H9 (cell line): ENCODE data around the gene IRS2. TPM values are rescaled to one million over a fixed set of nuclear protein-coding genes. Genes with fewer than 3 reads are reported as not detected.

Source experiments
- DNase-seq: peaks from one replicate; pipeline ENCODE4 v3.0.0-alpha.2; 2017
- H2AFZ ChIP-seq: one replicate; pipeline ENCODE4 v1.6.1; 2013; ENCODE audit warnings: mild to moderate bottlenecking, low read length, control low read depth, moderate library complexity
- H2AK5ac ChIP-seq: 2 replicates; pipeline ENCODE4 v1.6.1; 2013; ENCODE audit warnings: low read length, control low read depth, mixed read lengths; ENCODE audit not compliant: insufficient read length
- H2BK120ac ChIP-seq: one replicate; pipeline ENCODE4 v1.6.1; 2013; ENCODE audit warnings: low read depth, mild to moderate bottlenecking, low read length, control low read depth, inconsistent platforms; ENCODE audit not compliant: poor library complexity, severe bottlenecking
- H2BK12ac ChIP-seq: 2 replicates; pipeline ENCODE4 v1.6.1; 2013; ENCODE audit warnings: low read length, control low read depth, mixed read lengths, low read depth; ENCODE audit not compliant: insufficient read length
- H2BK15ac ChIP-seq: 2 replicates; pipeline ENCODE4 v1.6.1; 2013; ENCODE audit warnings: low read depth, low read length, control low read depth
- H2BK20ac ChIP-seq: one replicate; pipeline ENCODE4 v1.6.1; 2013; ENCODE audit warnings: low read depth, mild to moderate bottlenecking, low read length, control low read depth, inconsistent platforms; ENCODE audit not compliant: poor library complexity, severe bottlenecking
- H2BK5ac ChIP-seq: 2 replicates; pipeline ENCODE4 v1.6.1; 2013; ENCODE audit warnings: low read length, control low read depth, mixed read lengths; ENCODE audit not compliant: insufficient read length
- H3K14ac ChIP-seq: 2 replicates; pipeline ENCODE4 v1.6.1; 2013; ENCODE audit warnings: low read length, control low read depth; ENCODE audit not compliant: insufficient read depth
- H3K18ac ChIP-seq: 2 replicates; pipeline ENCODE4 v1.6.1; 2013; ENCODE audit warnings: low read depth, mild to moderate bottlenecking, mixed read lengths, low read length, control low read depth; ENCODE audit not compliant: insufficient read length
- H3K23ac ChIP-seq: 2 replicates; pipeline ENCODE4 v1.6.1; 2013; ENCODE audit warnings: low read length, control low read depth, mixed read lengths, low read depth; ENCODE audit not compliant: insufficient read length
- H3K23me2 ChIP-seq: 2 replicates; pipeline ENCODE4 v1.6.1; 2013; ENCODE audit warnings: low read depth, mild to moderate bottlenecking, mixed read lengths, low read length, control low read depth; ENCODE audit not compliant: insufficient read length, poor library complexity, severe bottlenecking
- H3K27ac ChIP-seq: 2 replicates; pipeline ENCODE4 v1.5.1; 2013; ENCODE audit warnings: low read length, control low read depth, mixed read lengths, low read depth; ENCODE audit not compliant: insufficient read length
- H3K27me3 ChIP-seq: 2 replicates; pipeline ENCODE4 v1.6.1; 2013; ENCODE audit warnings: low read length, control low read depth, inconsistent platforms; ENCODE audit not compliant: insufficient read depth
- H3K4ac ChIP-seq: 2 replicates; pipeline ENCODE4 v1.6.1; 2013; ENCODE audit warnings: low read depth, mild to moderate bottlenecking, control low read depth, inconsistent platforms, low read length, moderate library complexity
- H3K4me1 ChIP-seq: 2 replicates; pipeline ENCODE4 v1.6.1; 2013; ENCODE audit warnings: low read length, control low read depth, inconsistent platforms; ENCODE audit not compliant: insufficient read depth
- H3K4me2 ChIP-seq: 2 replicates; pipeline ENCODE4 v1.6.1; 2013; ENCODE audit warnings: low read length, control low read depth, mixed read lengths; ENCODE audit not compliant: insufficient read length, insufficient read depth
- H3K56ac ChIP-seq: 2 replicates; pipeline ENCODE4 v1.6.1; 2013; ENCODE audit warnings: low read depth, mild to moderate bottlenecking, mixed read lengths, low read length, control low read depth; ENCODE audit not compliant: insufficient read length
- H3K79me1 ChIP-seq: 2 replicates; pipeline ENCODE4 v1.6.1; 2013; ENCODE audit warnings: low read depth, mild to moderate bottlenecking, moderate library complexity, low read length, control low read depth, inconsistent platforms; ENCODE audit not compliant: insufficient read depth, poor library complexity, severe bottlenecking
- H3K79me2 ChIP-seq: 2 replicates; pipeline ENCODE4 v1.6.1; 2013; ENCODE audit warnings: low read length, control low read depth, inconsistent platforms; ENCODE audit not compliant: insufficient read depth
- H3K9ac ChIP-seq: 2 replicates; pipeline ENCODE4 v1.6.1; 2013; ENCODE audit warnings: low read length, control low read depth, mixed read lengths; ENCODE audit not compliant: insufficient read length; ENCODE audit errors: extremely low read depth
- H3K9me3 ChIP-seq: one replicate; pipeline ENCODE4 v1.6.1; 2013; ENCODE audit warnings: low read depth, low read length, inconsistent platforms; ENCODE audit not compliant: control insufficient read depth
- H3T11ph ChIP-seq: one replicate; pipeline ENCODE4 v1.6.1; 2013; ENCODE audit warnings: mild to moderate bottlenecking, low read length, control low read depth, inconsistent platforms
- H4K20me1 ChIP-seq: one replicate; pipeline ENCODE4 v1.6.1; 2013; ENCODE audit not compliant: control insufficient read depth, insufficient read length, insufficient read depth
- H4K5ac ChIP-seq: 2 replicates; pipeline ENCODE4 v1.6.1; 2013; ENCODE audit warnings: low read depth, mild to moderate bottlenecking, mixed read lengths, low read length, control low read depth; ENCODE audit not compliant: insufficient read length
- H4K8ac ChIP-seq: replicated peaks from 2 replicates; pipeline ENCODE4 v1.6.1; 2013; ENCODE audit warnings: low read length, control low read depth, mixed read lengths, low read depth; ENCODE audit not compliant: insufficient read length
- H4K91ac ChIP-seq: 2 replicates; pipeline ENCODE4 v1.6.1; 2013; ENCODE audit warnings: low read depth, mild to moderate bottlenecking, moderate library complexity, mixed read lengths, low read length, control low read depth; ENCODE audit not compliant: insufficient read length
- H3K27ac Mint-ChIP-seq, 3 experiments: 2 replicates in 2 of 3; 3 replicates in 1 of 3; pipeline ENCODE4 v1.8.0; 2020 to 2021; ENCODE audit warnings: mixed read lengths in 3 of 3, mild to moderate bottlenecking in 1 of 3, moderate library complexity in 1 of 3
- H3K27me3 Mint-ChIP-seq: 2 replicates; pipeline ENCODE4 v1.8.0; 2021; ENCODE audit warnings: low read depth, mild to moderate bottlenecking, moderate library complexity, mixed read lengths
- H3K36me3 Mint-ChIP-seq, 3 experiments: 2 replicates in 2 of 3; 3 replicates in 1 of 3; pipeline ENCODE4 v1.8.0; 2020 to 2021; ENCODE audit warnings: low read depth in 3 of 3, mixed read lengths in 3 of 3; ENCODE audit not compliant: insufficient read depth in 1 of 3
- H3K4me1 Mint-ChIP-seq, 2 experiments: 2 replicates each; pipeline ENCODE4 v1.8.0; 2020; ENCODE audit warnings: mixed read lengths in 2 of 2
- H3K4me3 Mint-ChIP-seq, 2 experiments: 2 replicates in 1 of 2; 3 replicates in 1 of 2; pipeline ENCODE4 v1.8.0; 2020 to 2021; ENCODE audit warnings: mild to moderate bottlenecking in 2 of 2, mixed read lengths in 2 of 2, moderate library complexity in 1 of 2
- H3K9me3 Mint-ChIP-seq, 2 experiments: 2 replicates in 1 of 2; 3 replicates in 1 of 2; pipeline ENCODE4 v1.8.0; 2020; ENCODE audit warnings: mild to moderate bottlenecking in 2 of 2, mixed read lengths in 2 of 2, moderate library complexity in 1 of 2
- WGBS: extraction: QIAGEN DNeasy Blood & Tissue Kit; methylation state at CpG from one replicate; pipeline ENCODE4 v1.1.7; 2013; ENCODE audit warnings: missing lambda C conversion rate, low lambda C conversion rate, mixed read lengths; ENCODE audit not compliant: insufficient read length; ENCODE audit errors: extremely low coverage; 5-methylcytosine and 5-hydroxymethylcytosine counted together
- total RNA-seq: library from RNA; stranded (reverse); gene quantifications from 2 replicates; pipeline ENCODE4 v1.2.1, GENCODE V29; 2021
- TF ChIP-seq, protein P1 (sequence below): fragments of 200-600 bp; sonication (generic); conservative IDR thresholded peaks from 3 replicates; pipeline ENCODE4 v1.8.0; 2021; ENCODE audit warnings: antibody characterized with exemption, mild to moderate bottlenecking

The IRS2 gene
- total RNA-seq, 1 experiment from 2014 or later: 10.1 TPM

- H3K79me1 ChIP-seq: peaks cover 3% of the 10 kb centered on the region
- H3K18ac ChIP-seq: no peak overlapping the region
- no peak for DNase-seq
- TF ChIP-seq, protein P1, sequence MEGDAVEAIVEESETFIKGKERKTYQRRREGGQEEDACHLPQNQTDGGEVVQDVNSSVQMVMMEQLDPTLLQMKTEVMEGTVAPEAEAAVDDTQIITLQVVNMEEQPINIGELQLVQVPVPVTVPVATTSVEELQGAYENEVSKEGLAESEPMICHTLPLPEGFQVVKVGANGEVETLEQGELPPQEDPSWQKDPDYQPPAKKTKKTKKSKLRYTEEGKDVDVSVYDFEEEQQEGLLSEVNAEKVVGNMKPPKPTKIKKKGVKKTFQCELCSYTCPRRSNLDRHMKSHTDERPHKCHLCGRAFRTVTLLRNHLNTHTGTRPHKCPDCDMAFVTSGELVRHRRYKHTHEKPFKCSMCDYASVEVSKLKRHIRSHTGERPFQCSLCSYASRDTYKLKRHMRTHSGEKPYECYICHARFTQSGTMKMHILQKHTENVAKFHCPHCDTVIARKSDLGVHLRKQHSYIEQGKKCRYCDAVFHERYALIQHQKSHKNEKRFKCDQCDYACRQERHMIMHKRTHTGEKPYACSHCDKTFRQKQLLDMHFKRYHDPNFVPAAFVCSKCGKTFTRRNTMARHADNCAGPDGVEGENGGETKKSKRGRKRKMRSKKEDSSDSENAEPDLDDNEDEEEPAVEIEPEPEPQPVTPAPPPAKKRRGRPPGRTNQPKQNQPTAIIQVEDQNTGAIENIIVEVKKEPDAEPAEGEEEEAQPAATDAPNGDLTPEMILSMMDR: no peak
- no peak overlapping the region for H3K23ac ChIP-seq
- peaks cover 7% of the 10 kb centered on the region; the same call in 1 of the 2 replicates for H3K79me2 ChIP-seq
- H3K56ac ChIP-seq: no peak overlapping the region
- no peak overlapping the region for H4K91ac ChIP-seq
- Mint-ChIP-seq H3K36me3 (peaks cover 12 to 26% (median 15%) of the 10 kb centered on the region in 3 experiments), H3K9me3 (no peaks in the 10 kb centered on the region), H3K27ac (no peak overlapping the region), H3K4me1 (peaks cover 36 to 39% of the 10 kb centered on the region in 2 experiments), H3K27me3 (peaks cover 1% of the 10 kb centered on the region), H3K4me3 (peak overlapping the region in 1 of 2 experiments; percentile 52; a peak in 3 of 5 replicates)
- H2BK15ac ChIP-seq: no peak overlapping the region
- no peak overlapping the region for H4K8ac ChIP-seq
- no peak overlapping the region for H2AFZ ChIP-seq
- H2AK5ac ChIP-seq: no peak overlapping the region
- H3K27me3 ChIP-seq: no peaks in the 10 kb centered on the region
- peaks cover 2% of the 10 kb centered on the region for H3K23me2 ChIP-seq
- peaks cover 4% of the 10 kb centered on the region for H4K20me1 ChIP-seq
- H3T11ph ChIP-seq: no peak overlapping the region
- H2BK20ac ChIP-seq: no peak overlapping the region
- H4K5ac ChIP-seq: no peak overlapping the region
- no peak overlapping the region for H3K9ac ChIP-seq
- H2BK12ac ChIP-seq: no peak overlapping the region
- no CpG with 5 or more reads among the region's 4 CpGs for WGBS
- H3K4me1 ChIP-seq: peaks cover 9% of the 10 kb centered on the region; the same call in 1 of the 2 replicates
- H3K14ac ChIP-seq: no peak overlapping the region
- H3K9me3 ChIP-seq: no peaks in the 10 kb centered on the region
- no peak overlapping the region for H2BK5ac ChIP-seq
- H3K4ac ChIP-seq: no peak overlapping the region
- no peak overlapping the region for H3K27ac ChIP-seq
- no peak overlapping the region for H2BK120ac ChIP-seq
- no peak overlapping the region for H3K4me2 ChIP-seq
Observed at GRCh38 chr13:109779074-109779473, 7.3 kb downstream of the IRS2 start.
